GM12801 (cell line): ENCODE data around the gene CSF3R.

ENCODE experiments used
- TF ChIP-seq, protein P1 (sequence below): IDR thresholded peaks from one replicate; pipeline ENCODE4 v1.5.1; 2011; ENCODE audit warnings: control low read depth; ENCODE audit not compliant: insufficient read length; ENCODE audit errors: extremely low read depth

Gene CSF3R

DNA sequence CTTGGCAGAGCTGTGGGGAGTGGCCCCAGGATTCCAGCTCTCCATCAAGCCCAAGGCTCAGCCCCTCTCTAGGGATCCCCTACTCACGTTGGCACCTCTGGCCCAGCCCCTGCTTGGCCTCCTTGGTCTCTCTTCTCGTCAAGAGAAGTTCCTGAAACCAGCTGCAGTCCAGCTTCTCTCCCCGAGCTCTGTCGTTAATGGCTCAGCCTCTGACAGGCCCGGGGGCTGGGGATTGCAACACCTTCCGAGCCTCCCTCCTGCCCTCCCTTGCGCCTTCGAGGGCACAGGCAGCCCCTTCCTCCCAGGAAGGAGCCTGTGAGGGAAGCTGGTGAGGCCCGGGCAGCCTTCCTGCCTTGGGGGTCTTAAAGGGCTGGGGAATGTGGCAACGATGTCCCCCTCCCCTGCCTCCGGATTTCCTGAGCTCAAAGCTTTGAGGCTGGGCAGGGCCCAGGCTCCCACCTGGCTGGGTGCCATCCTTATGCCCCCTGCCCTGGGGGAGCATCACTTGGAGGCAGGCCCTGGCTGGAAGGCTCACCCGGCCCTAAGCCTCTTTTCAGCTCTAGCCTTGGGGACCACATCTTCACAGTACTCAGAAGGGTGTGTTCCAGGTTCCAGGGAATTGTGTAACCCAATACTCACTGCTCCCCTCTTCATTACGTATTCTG is at the start of gene CSF3R:
CSF3R (minus strand) TSS at position 190 of the 665 bp plus-strand sequence. CDS start 3,417 bp downstream, outside the sequence.
- TF ChIP-seq, protein P1, sequence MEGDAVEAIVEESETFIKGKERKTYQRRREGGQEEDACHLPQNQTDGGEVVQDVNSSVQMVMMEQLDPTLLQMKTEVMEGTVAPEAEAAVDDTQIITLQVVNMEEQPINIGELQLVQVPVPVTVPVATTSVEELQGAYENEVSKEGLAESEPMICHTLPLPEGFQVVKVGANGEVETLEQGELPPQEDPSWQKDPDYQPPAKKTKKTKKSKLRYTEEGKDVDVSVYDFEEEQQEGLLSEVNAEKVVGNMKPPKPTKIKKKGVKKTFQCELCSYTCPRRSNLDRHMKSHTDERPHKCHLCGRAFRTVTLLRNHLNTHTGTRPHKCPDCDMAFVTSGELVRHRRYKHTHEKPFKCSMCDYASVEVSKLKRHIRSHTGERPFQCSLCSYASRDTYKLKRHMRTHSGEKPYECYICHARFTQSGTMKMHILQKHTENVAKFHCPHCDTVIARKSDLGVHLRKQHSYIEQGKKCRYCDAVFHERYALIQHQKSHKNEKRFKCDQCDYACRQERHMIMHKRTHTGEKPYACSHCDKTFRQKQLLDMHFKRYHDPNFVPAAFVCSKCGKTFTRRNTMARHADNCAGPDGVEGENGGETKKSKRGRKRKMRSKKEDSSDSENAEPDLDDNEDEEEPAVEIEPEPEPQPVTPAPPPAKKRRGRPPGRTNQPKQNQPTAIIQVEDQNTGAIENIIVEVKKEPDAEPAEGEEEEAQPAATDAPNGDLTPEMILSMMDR = no peak

- TF ChIP-seq, protein P1 = no peak
Observed at GRCh38 chr1:36531833-36532232, 49.1 kb upstream of the CSF3R start.

- TF ChIP-seq, protein P1 = no peak
Observed at GRCh38 chr1:36530791-36531190, 48.1 kb upstream of the CSF3R start.

GRCh38 chr1:36530261-36530660 is 47.5 kb upstream of the CSF3R start:
- TF ChIP-seq, protein P1 = no peak

DNA sequence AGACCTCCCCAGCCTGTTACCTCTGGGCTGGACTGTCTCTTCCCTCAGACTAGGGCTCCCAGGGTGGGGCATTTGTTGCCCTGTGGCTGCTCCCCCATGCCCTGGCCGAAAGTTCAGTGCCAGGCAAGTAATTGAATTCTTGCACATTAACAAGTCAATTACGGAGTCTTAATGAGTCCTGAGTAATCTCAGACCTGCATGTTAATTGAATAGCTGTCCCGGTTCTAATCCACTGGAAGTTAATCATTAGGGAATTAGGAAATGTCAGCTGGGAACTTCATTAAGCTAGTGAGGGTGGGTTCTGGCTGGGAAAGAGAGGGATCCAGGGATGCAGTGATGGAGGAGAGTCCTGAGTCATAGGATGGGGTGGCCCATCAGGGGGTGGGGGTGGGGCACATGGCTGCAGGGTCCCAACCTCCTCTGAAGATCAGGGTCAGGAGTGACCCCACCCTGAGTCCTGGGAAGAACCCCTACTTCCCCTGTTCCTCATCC is 47.1 kb upstream of the CSF3R start:
- TF ChIP-seq, protein P1 = no peak

- TF ChIP-seq, protein P1 = no peak
Observed at GRCh38 chr1:36528361-36529349, 45.9 kb upstream of the CSF3R start.

DNA sequence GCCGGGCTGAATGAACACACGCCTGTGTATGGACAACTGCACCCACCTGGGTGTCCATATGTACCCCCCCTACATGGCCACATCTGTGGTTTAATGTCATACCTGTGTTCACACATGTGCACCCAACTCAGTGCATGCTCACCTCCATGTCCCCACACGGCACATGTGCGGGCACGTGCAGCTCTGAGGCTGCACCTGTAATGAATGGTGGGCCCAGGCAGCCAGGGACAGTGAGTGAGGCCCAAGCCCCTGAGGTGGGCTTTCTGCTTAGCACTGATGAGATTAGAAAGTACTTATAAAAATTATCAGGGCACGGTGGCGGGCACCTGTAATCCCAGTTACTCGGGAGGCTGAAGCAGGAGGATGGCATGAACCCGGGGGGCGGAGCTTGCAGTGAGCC is 42.5 kb upstream of the CSF3R start:
- TF ChIP-seq, protein P1 = no peak
